Activated CD8-positive, alpha-beta memory T cell treated with anti-CD3 and anti-CD28 coated beads for 1 hour (primary cell): ENCODE data around the gene CFAP97.
"Not testable (repeated sequence)": the region's sequence is repeated elsewhere in the genome, so short reads cannot be mapped to it uniquely, and the experiment has no call there.

Source experiments
- DNase-seq, 2 donors: peaks; one replicate each; pipeline ENCODE4 v3.0.0-alpha.2; 2020; ENCODE audit warnings: low read depth in 1 of 2; ENCODE audit errors: extremely low read depth in 1 of 2

Gene CFAP97

DNA sequence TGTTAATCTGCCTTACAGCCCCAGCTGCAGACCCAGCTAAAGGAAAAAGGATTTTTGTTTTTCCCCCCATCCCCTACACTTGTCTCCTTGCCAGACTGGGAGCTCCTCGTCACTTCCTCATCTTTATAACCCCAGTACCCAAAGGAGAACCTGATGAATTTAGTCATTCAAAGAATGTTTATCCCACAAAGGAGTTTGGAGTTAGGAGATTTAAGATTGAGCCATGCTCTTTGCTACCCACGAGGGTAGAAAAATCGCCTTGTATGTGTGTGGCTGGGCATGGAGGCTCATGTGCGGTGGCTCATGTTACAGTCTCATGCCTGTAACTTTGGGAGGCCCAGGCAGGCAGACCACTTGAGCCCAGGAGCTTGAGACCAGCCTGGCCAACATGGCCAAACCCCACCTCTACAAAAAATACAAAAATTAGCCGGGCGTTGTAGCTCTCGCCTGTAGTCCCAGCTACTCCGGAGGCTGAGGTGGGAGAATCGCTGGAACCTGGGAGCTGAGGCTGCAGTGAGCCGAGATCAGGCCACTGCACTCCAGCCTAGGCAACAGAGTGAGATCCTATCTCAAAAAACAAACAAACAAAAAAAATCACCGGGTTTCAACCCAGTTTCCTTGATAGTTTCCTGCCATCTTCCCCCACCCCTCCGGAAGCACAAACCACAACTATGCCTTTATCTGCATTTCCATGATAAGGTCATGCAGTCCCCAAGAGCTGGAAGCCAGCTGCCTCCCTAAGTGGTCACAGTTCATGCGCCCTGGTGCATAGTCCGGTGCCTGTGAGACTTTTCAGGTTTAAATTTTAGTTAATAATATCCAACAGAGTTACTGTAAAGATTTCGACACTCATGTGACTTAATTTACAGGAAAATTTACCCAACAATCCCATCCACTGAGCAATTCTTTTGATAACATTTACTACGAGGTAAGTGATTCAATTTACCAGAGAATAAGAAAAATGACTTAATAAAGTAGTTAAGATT is 1.5 kb downstream of the CFAP97 start:
- no peak for DNase-seq

DNA sequence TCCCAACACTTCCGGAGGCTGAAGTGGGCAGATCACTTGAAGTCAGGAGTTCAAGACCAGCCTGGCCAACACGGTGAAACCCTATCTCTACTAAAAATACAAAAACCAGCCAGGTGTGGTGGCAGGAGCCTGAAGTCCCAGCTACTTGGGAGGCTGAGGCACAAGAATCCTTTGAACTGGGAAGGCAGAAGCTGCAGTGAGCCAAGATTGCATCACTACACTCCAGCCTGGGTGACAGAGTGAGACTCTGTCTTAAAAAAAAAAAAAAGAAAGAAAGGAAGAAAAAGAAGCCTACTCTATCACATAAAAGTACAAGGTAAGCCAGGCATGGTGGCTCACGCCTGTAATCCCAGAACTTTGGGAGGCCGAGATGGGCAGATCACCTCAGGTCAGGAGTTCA is 5.6 kb downstream of the CFAP97 start:
- not testable (repeated sequence) for DNase-seq

DNA sequence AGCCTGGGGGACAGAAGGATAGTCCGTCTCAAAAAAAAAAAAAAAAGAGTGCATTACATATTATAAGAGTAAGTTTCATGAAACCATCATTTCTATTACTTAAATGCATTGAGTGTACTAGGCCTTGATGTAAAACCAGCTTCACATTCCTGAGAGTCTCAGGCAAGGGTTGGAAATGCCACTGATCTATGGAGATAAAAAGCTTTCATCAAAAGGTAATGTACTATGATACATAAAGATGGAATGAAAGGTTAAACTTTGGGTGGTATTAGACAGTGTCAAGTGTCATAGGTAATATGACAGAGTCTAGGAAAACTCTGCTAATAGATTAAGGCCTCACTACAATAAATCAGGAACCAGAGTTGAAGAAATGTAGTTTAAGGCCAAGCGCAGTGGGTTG is 7.4 kb downstream of the CFAP97 start:
- DNase-seq, result no peak

DNA sequence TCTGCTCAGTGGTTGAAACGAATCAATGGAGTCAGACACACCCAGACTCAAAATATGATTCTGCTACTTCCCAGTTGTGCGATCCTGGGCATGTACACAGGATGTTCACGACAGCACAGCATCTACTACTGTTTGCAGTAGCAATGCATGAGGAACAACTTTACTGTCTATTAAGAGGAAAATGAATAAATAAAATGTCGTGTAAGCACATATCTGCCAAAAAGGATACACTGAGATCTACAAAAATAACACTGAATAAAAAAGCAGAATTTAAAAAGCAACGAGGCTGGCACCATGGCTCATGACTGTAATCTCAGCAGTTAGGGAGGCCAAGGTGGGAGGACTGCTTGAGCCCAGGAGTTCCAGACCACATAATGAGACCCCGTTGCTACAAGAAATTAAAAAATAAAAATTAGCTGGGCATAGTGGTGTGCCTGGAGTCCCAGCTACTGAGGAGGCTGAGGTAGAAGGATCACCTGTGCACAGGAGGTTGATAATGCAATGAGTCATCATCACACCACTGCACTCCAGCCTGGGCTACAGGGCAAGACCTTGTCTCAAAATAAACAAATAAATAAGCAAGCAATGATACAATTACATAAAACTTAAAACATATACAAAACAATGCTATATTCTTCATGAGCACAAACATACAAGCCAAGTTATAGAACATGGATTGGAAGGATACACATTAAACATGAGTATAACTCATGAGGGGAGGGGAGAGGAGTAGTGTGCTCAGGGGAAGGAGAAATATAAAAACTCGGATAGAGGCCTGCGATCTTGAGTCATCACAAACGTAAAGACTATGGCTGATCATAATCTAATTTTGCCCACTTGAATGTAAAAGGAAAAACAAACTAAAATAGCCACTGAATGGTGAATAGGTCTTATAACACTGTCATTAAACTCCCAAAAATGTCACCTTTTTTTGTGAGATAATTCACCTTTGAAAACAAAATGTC is 8.6 kb downstream of the CFAP97 start:
- DNase-seq, result no peak

DNA sequence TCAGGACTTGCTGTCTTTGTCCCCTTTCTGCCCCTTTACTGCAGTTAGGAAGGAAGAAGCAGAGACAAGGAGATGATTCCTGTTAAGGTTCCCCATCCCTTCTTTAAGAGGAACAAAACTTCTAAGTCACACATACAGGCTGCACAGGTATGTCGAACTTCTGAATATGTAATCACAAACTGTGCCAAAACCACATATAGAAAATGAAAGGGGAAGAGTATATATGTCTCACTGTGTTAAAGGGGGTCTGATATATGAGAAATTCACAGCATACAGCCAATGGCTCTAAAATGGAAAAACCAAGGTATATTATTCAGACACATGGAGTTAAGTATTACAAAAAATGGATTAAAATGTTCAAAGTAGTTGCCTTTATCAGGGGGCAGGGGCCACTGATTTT is 11.7 kb downstream of the CFAP97 start:
- no peak for DNase-seq

DNA sequence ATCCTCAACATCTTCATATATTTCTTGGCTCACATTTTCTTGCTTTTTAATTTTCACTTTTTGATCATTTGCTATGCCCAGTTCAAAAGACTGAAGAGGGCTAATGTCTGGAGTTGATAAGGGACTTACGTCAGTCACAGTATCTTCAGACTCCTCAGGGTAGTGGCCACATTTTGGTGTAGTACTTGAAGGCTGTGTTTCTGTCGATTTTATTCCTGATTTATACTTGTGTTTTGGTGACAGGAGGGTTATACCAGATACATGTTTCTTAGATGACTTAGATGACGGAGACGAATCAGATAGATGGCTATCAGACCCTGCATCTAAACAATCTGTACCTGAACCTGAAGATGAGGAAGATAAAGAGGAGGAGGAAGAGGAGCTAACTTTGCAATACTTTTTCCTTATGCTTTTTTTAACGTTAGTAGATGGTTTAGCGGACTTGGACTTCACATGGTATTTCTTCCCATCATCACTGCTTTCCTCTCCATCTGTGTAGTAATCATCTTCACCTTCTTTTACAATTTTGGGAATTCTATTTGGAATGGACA is 13.4 kb downstream of the CFAP97 start:
- DNase-seq, result no peak

DNA sequence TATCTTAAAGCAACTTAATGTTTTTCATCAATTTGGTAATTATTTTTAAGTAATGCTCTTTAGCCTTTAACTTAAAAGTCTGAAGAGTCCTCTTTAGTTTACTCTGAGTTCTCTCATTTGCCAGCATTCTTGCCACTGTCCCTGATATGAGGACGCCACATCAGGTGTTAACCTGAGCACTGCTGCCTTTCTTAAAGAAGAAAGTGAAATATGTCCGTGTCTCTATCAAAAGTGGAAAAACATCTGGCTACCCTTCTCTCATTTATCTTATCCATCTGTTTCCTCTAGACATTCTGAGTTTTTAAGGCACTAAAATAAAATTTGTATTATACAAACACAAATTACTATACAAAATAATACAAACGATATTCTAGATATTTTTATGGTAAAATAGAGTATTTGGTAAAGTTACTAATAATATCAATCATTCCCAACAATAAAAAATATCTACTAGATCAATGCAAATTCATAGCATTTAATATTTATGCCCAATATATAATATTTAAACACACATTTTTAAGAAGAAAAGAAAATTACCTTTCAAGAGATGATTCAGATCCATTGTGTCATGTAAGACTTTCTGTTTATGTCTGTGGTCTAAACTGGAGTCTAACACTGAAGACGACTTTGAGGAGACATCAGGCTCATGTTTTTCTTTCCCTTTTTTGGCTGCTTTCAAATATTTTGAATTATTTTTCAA is 14.0 kb downstream of the CFAP97 start:
- no peak for DNase-seq

DNA sequence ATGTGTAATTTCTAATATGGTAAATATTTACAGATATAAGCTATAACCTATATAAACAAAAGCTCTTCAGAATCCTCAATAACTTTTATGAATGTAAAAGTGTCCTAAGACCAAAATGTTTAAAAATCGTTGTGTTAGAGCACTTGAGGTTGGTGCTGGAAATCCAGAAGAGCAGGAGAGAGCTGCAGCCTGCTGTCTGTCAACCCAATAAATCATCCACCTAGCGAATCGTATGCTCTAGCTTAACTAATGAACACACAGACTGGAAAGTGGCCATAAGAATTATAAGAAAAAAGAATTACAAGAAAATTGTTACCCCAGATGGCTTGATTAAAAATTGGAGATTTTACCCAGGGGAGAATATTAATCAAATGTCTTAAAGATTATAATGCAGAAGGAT is 17.0 kb downstream of the CFAP97 start:
- no peak for DNase-seq

DNA sequence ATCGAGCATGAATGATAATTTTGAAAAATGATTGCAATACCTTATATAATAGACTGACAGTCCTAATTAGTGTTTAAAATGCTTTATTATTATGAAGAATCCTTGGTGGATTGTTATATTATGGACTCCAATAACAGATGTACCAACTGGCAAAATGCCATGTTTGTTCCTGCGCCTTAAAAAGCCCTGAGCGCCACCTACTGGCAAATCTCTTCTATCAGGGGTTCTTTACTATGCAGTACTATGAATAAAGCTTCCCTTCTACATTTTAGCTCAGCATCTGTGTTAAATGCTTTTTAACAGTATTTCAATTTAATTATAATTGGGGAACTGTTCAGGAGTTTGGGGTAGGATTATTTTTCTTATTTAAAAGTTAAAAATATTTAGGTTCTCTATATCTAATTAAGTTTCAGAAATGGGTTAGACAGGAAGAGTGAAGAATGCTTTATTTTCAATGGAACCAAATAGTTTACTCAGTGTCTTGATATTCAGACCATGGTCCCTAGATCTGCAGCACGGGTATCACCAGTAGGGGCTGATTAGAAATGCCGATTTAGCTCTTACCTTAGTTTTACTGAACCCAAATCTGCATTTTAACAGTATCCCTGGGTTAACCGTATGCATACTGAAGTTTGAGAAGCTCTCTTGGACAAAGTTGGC is 20.0 kb downstream of the CFAP97 start:
- peak; percentile 50 to 58 for DNase-seq

DNA sequence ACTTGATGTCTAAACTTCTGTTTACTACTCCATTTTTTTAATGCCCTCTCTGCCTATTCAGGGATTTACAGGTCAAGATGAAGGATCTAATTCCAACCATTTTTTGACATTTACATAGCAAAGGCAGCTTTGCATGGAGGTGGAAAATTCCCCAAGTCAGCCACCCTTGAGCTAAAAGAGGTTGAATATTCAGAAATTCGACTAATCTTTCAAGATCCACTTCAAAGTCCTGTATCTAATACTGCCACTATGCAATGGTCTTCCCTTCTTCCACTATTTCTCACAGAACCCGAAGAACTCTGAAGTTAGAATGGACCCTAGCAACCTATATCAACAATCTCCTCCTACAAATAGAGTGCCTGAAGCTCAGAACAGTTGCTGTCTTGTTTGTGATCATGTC is 21.6 kb downstream of the CFAP97 start:
- DNase-seq, result no peak

DNA sequence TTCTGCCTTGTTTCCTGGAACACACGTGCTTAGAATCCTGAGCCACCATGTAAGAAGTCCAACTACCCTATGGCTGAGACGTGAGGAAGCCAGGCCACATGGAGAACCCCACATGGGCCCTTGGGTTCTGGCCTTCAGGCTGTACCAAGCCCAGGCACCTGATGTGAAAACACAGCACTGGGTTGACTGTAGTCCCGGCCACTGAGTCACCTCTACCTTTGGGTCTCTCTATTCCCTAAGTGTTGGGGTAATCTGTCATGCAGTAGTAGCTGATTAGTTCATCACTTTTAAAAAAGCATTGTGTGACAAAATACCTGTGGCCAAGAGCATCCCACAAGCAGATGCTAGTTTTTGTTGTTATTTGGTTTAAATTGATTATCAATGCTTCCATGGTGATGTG is 24.3 kb downstream of the CFAP97 start:
- DNase-seq, result no peak

DNA sequence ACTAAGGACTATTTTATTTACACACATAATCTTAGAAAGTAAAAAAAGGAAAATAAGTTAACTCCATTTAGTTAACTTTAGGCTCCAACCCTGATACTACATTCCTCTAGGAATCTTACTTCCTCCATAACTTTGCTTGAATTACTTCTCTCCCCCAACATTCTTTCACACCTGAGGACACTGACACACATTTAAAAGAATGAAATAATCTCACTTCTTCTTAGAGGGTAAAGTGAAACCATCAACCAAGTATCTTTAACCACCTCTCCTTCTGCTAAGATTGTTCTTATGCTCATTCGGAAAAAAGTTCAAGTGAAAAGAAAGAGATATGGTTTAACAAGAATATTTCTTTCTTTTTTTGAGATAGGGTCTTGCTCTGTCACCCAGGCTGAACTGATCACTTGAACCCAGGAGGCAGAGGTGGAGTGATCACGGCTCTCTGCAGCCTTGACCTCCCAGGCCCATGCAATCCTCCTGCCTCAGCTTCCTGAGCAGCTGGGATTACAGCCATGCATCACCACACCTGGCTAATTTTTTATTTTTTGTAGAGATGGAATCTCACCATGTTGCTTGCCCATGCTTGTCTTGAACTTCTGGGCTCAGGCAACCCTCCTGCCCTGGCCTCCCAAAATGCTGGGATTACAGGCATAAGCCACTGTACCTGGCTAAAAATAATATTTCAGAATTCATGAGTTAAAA is 32.3 kb downstream of the CFAP97 start:
- DNase-seq, result no peak

DNA sequence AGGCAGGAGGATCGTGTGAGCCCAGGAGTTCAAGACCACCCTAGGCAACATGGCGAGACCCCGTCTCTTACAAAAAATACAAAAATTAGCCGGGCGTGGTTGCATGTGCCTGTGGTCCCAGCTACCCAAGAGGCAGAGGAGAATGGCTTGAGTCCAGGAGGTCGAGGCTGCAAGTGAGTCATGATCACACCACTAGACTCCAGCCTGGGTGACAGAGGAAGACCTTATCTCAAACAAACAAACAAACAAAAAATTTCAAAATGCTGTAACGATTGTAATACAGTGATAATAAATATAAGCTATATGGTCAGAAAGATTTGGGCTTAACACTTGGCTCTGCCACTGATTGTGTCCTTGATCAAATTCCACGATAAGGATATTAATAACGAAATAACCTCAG is 36.6 kb downstream of the CFAP97 start:
- DNase-seq, result no peak

DNA sequence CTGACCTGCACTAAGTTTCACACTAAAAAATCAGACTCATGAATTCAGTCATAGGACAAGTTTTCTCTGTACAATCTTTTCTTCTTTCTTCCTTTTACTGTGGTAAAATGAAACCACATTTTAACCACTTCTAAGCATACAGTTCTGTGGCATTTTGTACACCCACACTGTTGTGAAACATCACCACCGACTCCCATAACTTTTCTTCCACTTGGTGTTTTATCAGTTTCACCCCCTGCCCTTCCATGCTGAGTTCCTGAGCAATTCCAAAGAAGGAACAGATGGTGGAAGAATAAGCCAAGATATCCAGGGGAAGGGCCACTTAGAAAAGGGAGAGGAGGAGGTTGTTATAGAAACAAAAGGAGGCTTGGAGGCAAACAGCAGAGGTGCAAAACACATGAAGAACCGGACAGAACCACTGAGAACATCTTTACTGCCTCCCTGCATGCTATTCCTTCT is 38.2 kb downstream of the CFAP97 start:
- no peak for DNase-seq

DNA sequence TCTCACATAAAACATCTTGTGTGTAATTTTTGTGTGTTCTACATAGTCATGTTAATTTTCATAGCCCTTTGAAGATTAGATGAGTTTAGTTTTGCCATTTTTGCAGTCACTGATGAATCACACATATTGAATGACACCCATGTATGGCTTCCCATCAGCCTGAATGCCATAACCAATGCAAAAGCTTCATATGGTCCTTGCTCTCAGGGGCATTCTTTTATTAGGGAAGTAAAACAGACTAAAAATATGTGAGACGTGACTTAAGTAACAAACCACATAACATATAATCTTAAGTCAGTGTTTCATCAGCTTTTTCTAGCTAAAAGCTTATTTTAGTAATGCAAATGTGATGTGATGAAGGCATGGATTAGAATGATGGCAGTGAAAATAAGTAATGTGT is 52.5 kb downstream of the CFAP97 start:
- DNase-seq, result no peak

DNA sequence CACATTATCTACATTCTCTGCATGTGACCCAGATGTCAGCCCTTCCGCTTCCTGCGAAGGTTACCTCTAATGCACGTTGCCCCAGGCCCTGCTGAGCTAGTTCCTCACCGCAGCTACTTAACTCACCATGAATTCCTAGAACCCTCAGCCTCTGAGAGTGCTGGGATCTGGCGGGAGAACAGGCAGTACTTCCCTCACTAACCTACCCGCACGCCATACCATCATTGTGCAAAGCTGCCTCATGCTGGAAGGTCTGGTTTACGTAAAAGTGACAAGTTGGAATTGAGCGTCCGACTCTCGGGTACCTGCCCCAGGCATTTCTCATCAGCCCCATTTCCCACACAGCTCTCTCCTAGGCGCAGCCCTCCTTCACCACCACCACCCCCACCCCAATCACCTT is 54.4 kb downstream of the CFAP97 start:
- no peak for DNase-seq

DNA sequence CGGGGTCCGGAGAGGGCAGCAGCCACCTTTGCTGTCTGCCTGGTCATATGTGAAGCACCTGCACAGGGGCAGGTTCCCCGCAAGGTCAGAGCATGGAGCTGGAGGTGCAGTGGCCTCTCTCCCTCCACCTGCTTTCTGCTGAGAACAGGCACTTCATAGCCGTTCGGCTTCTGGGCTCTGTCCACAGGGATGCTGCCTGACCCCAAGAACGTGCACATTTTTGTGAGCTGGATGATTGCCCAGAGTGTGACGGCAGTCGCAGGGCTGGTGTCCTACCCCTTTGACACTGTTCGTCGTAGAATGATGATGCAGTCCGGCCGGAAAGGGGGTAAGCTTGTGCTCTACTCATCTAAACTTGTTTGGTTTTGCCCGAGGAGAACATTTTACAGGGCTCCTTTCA is 58.2 kb downstream of the CFAP97 start:
- DNase-seq, result no peak

DNA sequence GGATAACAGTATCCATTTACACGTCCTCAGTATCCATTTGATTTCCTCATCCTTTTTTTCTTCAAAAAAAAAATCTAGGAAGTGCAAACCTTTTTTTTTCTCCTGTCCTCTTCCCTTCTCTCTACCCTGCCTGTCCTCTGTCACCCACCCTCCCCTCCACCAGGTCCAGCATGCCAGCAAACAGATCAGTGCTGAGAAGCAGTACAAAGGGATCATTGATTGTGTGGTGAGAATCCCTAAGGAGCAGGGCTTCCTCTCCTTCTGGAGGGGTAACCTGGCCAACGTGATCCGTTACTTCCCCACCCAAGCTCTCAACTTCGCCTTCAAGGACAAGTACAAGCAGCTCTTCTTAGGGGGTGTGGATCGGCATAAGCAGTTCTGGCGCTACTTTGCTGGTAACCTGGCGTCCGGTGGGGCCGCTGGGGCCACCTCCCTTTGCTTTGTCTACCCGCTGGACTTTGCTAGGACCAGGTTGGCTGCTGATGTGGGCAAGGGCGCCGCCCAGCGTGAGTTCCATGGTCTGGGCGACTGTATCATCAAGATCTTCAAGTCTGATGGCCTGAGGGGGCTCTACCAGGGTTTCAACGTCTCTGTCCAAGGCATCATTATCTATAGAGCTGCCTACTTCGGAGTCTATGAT is 59.1 kb downstream of the CFAP97 start:
- DNase-seq, result no peak

DNA sequence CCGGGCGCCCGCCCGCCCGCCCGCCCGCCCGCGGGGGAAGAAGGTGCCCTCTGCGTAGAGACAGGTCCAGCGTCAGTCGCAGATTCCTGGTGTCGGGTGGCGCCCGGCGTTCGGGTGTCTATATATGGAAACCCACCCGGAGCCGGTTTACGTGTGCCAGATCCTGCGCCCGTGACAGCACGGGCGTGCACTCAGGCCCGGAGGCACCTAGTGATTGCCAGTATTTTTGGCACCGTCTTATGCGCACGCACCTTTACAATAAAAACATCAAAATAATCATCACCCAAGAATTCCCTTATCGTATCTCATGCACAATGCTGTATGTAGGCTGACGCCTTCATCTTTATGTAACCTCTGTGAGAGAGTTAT is 60.2 kb downstream of the CFAP97 start:
- no peak for DNase-seq
